ENCODE results near the gene UBTD2.

Gene UBTD2

GRCh38 chr5:172284611-172284980 is 1.0 kb upstream of the UBTD2 start:
- Histone ChIP-seq H3K4me3 (peak overlapping the region; percentile 95), H3K27ac (peak overlapping the region; percentile 91), H3K9ac (ENCODE audit: insufficient read length) (peak overlapping the region; percentile 87), H3K36me3 (ENCODE audit: insufficient read depth, low read length) (peaks cover 9% of the 10 kb centered on the region), H3K9me3 (ENCODE audit: low read depth, low read length) (no peaks in the 10 kb centered on the region)
- no peak for DNase-seq (ENCODE audit: low read depth, low spot score)
- no peak for TF ChIP-seq EZH2 (IDR thresholded peaks at IDR 0.05)
- TF ChIP-seq POLR2AphosphoS5 (IDR thresholded peaks at IDR 0.05; ENCODE audit: borderline replicate concordance, low read depth, low read length): peak; percentile 55

- peak overlapping the region; percentile 87 for H3K9ac ChIP-seq (ENCODE audit: insufficient read length)
- peak overlapping the region; percentile 95 for H3K4me3 ChIP-seq
- H3K9me3 ChIP-seq (ENCODE audit: low read depth, low read length): 0 out of 2 replicates have a peak, but pooled peaks cover 4% of the 10 kb centered on the region
- peaks cover 15% of the 10 kb centered on the region for H3K36me3 ChIP-seq (ENCODE audit: insufficient read depth, low read length)
- TF ChIP-seq FOXP2 (optimal IDR thresholded peaks at IDR 0.05; ENCODE audit: control extremely low read depth, extremely low read length, insufficient read depth): no peak
- TF ChIP-seq EZH2 (IDR thresholded peaks at IDR 0.05): no peak
- TF ChIP-seq POLR2AphosphoS5 (IDR thresholded peaks at IDR 0.05; ENCODE audit: borderline replicate concordance, low read depth, low read length): peak; percentile 56; the same call in 1 of the 2 replicates
- H3K27ac ChIP-seq: peak overlapping the region; percentile 91
- no peak for DNase-seq (ENCODE audit: low read depth, low spot score)
Observed at GRCh38 chr5:172283862-172284610, 472 bp upstream of the UBTD2 start.

GRCh38 chr5:172282272-172283019 is 1.1 kb downstream of the UBTD2 start:
- DNase-seq (ENCODE audit: low read depth, low spot score): no peak
- peak overlapping the region; percentile 95 for H3K4me3 ChIP-seq
- peak overlapping the region; percentile 88 for H3K9ac ChIP-seq (ENCODE audit: insufficient read length)
- TF ChIP-seq EZH2 (IDR thresholded peaks at IDR 0.05) (no peak), FOXP2 (optimal IDR thresholded peaks at IDR 0.05; ENCODE audit: control extremely low read depth, extremely low read length, insufficient read depth) (no peak), POLR2AphosphoS5 (IDR thresholded peaks at IDR 0.05; ENCODE audit: borderline replicate concordance, low read depth, low read length) (no peak)
- peaks cover 30% of the 10 kb centered on the region for H3K36me3 ChIP-seq (ENCODE audit: insufficient read depth, low read length)
- peak overlapping the region; percentile 12; the same call in 1 of the 2 replicates for H3K27ac ChIP-seq
- H3K9me3 ChIP-seq (ENCODE audit: low read depth, low read length): 0 out of 2 replicates have a peak, but pooled peaks cover 4% of the 10 kb centered on the region

- peaks cover 40% of the 10 kb centered on the region for H3K36me3 ChIP-seq (ENCODE audit: insufficient read depth, low read length)
- TF ChIP-seq EZH2 (IDR thresholded peaks at IDR 0.05) (no peak), POLR2AphosphoS5 (IDR thresholded peaks at IDR 0.05; ENCODE audit: borderline replicate concordance, low read depth, low read length) (no peak), FOXP2 (optimal IDR thresholded peaks at IDR 0.05; ENCODE audit: control extremely low read depth, extremely low read length, insufficient read depth) (no peak)
- H3K4me3 ChIP-seq: peak overlapping the region; percentile 95
- H3K27ac ChIP-seq: peak overlapping the region; percentile 44
- H3K9ac ChIP-seq (ENCODE audit: insufficient read length): peak overlapping the region; percentile 88
- 0 out of 2 replicates have a peak, but pooled peaks cover 4% of the 10 kb centered on the region for H3K9me3 ChIP-seq (ENCODE audit: low read depth, low read length)
- DNase-seq (ENCODE audit: low read depth, low spot score): no peak
Observed at GRCh38 chr5:172281346-172281745, 2.2 kb downstream of the UBTD2 start.

- Histone ChIP-seq H3K4me3 (peak overlapping the region; percentile 95), H3K9ac (ENCODE audit: insufficient read length) (peak overlapping the region; percentile 14), H3K9me3 (ENCODE audit: low read depth, low read length) (0 out of 2 replicates have a peak, but pooled peaks cover 4% of the 10 kb centered on the region), H3K36me3 (ENCODE audit: insufficient read depth, low read length) (peaks cover 43% of the 10 kb centered on the region), H3K27ac (peak overlapping the region; percentile 44; the same call in 1 of the 2 replicates)
- no peak for DNase-seq (ENCODE audit: low read depth, low spot score)
- TF ChIP-seq FOXP2 (optimal IDR thresholded peaks at IDR 0.05; ENCODE audit: control extremely low read depth, extremely low read length, insufficient read depth): no peak
- no peak for TF ChIP-seq POLR2AphosphoS5 (IDR thresholded peaks at IDR 0.05; ENCODE audit: borderline replicate concordance, low read depth, low read length)
- TF ChIP-seq EZH2 (IDR thresholded peaks at IDR 0.05): no peak
Observed at GRCh38 chr5:172280929-172281328, 2.6 kb downstream of the UBTD2 start.

GRCh38 chr5:172280317-172280716 is 3.2 kb downstream of the UBTD2 start:
- TF ChIP-seq FOXP2 (optimal IDR thresholded peaks at IDR 0.05; ENCODE audit: control extremely low read depth, extremely low read length, insufficient read depth) (no peak), POLR2AphosphoS5 (IDR thresholded peaks at IDR 0.05; ENCODE audit: borderline replicate concordance, low read depth, low read length) (no peak), EZH2 (IDR thresholded peaks at IDR 0.05) (no peak)
- Histone ChIP-seq H3K27ac (no peak overlapping the region), H3K9ac (ENCODE audit: insufficient read length) (no peak overlapping the region), H3K4me3 (no peak overlapping the region), H3K36me3 (ENCODE audit: insufficient read depth, low read length) (peaks cover 43% of the 10 kb centered on the region), H3K9me3 (ENCODE audit: low read depth, low read length) (0 out of 2 replicates have a peak, but pooled peaks cover 4% of the 10 kb centered on the region)
- DNase-seq (ENCODE audit: low read depth, low spot score): no peak

- Histone ChIP-seq H3K27ac (no peak overlapping the region), H3K9ac (ENCODE audit: insufficient read length) (no peak overlapping the region), H3K9me3 (ENCODE audit: low read depth, low read length) (0 out of 2 replicates have a peak, but pooled peaks cover 4% of the 10 kb centered on the region), H3K4me3 (no peak overlapping the region), H3K36me3 (ENCODE audit: insufficient read depth, low read length) (peaks cover 46% of the 10 kb centered on the region)
- TF ChIP-seq FOXP2 (optimal IDR thresholded peaks at IDR 0.05; ENCODE audit: control extremely low read depth, extremely low read length, insufficient read depth): no peak
- TF ChIP-seq EZH2 (IDR thresholded peaks at IDR 0.05): no peak
- TF ChIP-seq POLR2AphosphoS5 (IDR thresholded peaks at IDR 0.05; ENCODE audit: borderline replicate concordance, low read depth, low read length): no peak
- DNase-seq (ENCODE audit: low read depth, low spot score): no peak
Observed at GRCh38 chr5:172278356-172278755, 5.2 kb downstream of the UBTD2 start.

- H3K4me3 ChIP-seq: no peak overlapping the region
- no peak overlapping the region for H3K9ac ChIP-seq (ENCODE audit: insufficient read length)
- H3K9me3 ChIP-seq (ENCODE audit: low read depth, low read length): 0 out of 2 replicates have a peak, but pooled peaks cover 4% of the 10 kb centered on the region
- peaks cover 45% of the 10 kb centered on the region for H3K36me3 ChIP-seq (ENCODE audit: insufficient read depth, low read length)
- 0 out of 2 replicates have a peak overlapping the region, but pooled peaks have one; percentile 31 for H3K27ac ChIP-seq
- no peak for DNase-seq (ENCODE audit: low read depth, low spot score)
- no peak for TF ChIP-seq EZH2 (IDR thresholded peaks at IDR 0.05)
Observed at GRCh38 chr5:172276214-172276613, 7.3 kb downstream of the UBTD2 start.
